ENCODE results near the gene BLNK. TPM values are rescaled to one million over a fixed set of nuclear protein-coding genes. Genes with fewer than 3 reads are reported as not detected.

The BLNK gene
- polyA plus RNA-seq, 1 of the 3 experiments (the other 2 are of a cell fraction) = not detected

- TF ChIP-seq IRF3 (IDR thresholded peaks at IDR 0.05; ENCODE audit: low read depth, low read length) = no peak
- TF ChIP-seq FOXM1 (IDR thresholded peaks at IDR 0.05; ENCODE audit: low read depth) = no peak
These were observed 16.2 kb upstream of the BLNK start (continued) for GRCh38 chr10:96287392-96288105.

GRCh38 chr10:96285331-96285752 is 14.0 kb upstream of the BLNK start:
- Histone ChIP-seq H3K4me1 (ENCODE audit: control insufficient read depth in 1 of 2, insufficient read depth in 2 of 2, low read depth in 1 of 2, low read length in 1 of 2) (peaks cover 0 to 2% of the 10 kb centered on the region in 2 experiments; a peak in 2 of 4 replicates), H3F3A (replicated peaks; ENCODE audit: insufficient read depth) (no peaks in the 10 kb centered on the region), H4K20me1 (ENCODE audit: insufficient read depth) (no peaks in the 10 kb centered on the region), H3K4me2 (no peak overlapping the region), H3K9ac (no peak overlapping the region), H3K27me3 (ENCODE audit: insufficient read depth) (no peaks in the 10 kb centered on the region), H3K27ac (ENCODE audit: low read depth in 2 of 2, low read length in 1 of 2) (no peak overlapping the region), H3K36me3 (replicated peaks in 1 of 2; ENCODE audit: control insufficient read depth in 1 of 2, insufficient read depth in 2 of 2, low read length in 1 of 2) (no peaks in the 10 kb centered on the region), H3K79me2 (ENCODE audit: insufficient read depth) (no peaks in the 10 kb centered on the region), H3K9me3 (no peaks in the 10 kb centered on the region), H2AFZ (ENCODE audit: low read depth) (no peak overlapping the region), H3K9me2 (no peaks in the 10 kb centered on the region), H3K4me3 (ENCODE audit: low read depth in 2 of 2, low read length in 1 of 2) (no peak overlapping the region)
- ChIA-PET CTCF (interaction anchor here (0.9 to 2.8 kb wide), 5 partner anchors 8 to 268 kb away, joined by 3 to 15 read pairs (median 5); no protein-coding TSS in a partner anchor), POLR2A (no interaction called here)
- TF ChIP-seq PBX3 (IDR thresholded peaks at IDR 0.05) (no peak), GATA2 (CRISPR knock-in tag; IDR thresholded peaks at IDR 0.05) (no peak), MXI1 (IDR thresholded peaks at IDR 0.05; ENCODE audit: low read depth, low read length) (no peak), RCOR1 (IDR thresholded peaks at IDR 0.05; ENCODE audit: low read length) (no peak), USF1 (IDR thresholded peaks at IDR 0.05; ENCODE audit: borderline replicate concordance, low read depth) (no peak), SIN3A (IDR thresholded peaks at IDR 0.05; ENCODE audit: borderline replicate concordance, low read depth, low read length) (no peak), RFX5 (IDR thresholded peaks at IDR 0.05; ENCODE audit: low read length) (no peak), FOXJ3 (CRISPR knock-in tag; IDR thresholded peaks at IDR 0.05) (no peak), NRF1 (IDR thresholded peaks at IDR 0.05; ENCODE audit: low read depth, low read length) (no peak), FOSL2 (IDR thresholded peaks at IDR 0.05; ENCODE audit: borderline replicate concordance, low read depth) (no peak), EZH2phosphoT487 (IDR thresholded peaks at IDR 0.05; ENCODE audit: borderline replicate concordance, low read depth) (no peak), POLR2AphosphoS5 (IDR thresholded peaks at IDR 0.05; ENCODE audit: low read depth, low read length) (no peak)
- TF ChIP-seq, protein P1, sequence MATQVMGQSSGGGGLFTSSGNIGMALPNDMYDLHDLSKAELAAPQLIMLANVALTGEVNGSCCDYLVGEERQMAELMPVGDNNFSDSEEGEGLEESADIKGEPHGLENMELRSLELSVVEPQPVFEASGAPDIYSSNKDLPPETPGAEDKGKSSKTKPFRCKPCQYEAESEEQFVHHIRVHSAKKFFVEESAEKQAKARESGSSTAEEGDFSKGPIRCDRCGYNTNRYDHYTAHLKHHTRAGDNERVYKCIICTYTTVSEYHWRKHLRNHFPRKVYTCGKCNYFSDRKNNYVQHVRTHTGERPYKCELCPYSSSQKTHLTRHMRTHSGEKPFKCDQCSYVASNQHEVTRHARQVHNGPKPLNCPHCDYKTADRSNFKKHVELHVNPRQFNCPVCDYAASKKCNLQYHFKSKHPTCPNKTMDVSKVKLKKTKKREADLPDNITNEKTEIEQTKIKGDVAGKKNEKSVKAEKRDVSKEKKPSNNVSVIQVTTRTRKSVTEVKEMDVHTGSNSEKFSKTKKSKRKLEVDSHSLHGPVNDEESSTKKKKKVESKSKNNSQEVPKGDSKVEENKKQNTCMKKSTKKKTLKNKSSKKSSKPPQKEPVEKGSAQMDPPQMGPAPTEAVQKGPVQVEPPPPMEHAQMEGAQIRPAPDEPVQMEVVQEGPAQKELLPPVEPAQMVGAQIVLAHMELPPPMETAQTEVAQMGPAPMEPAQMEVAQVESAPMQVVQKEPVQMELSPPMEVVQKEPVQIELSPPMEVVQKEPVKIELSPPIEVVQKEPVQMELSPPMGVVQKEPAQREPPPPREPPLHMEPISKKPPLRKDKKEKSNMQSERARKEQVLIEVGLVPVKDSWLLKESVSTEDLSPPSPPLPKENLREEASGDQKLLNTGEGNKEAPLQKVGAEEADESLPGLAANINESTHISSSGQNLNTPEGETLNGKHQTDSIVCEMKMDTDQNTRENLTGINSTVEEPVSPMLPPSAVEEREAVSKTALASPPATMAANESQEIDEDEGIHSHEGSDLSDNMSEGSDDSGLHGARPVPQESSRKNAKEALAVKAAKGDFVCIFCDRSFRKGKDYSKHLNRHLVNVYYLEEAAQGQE (IDR thresholded peaks at IDR 0.05; ENCODE audit: low read depth, low read length) = no peak
- TF ChIP-seq, protein P2, sequence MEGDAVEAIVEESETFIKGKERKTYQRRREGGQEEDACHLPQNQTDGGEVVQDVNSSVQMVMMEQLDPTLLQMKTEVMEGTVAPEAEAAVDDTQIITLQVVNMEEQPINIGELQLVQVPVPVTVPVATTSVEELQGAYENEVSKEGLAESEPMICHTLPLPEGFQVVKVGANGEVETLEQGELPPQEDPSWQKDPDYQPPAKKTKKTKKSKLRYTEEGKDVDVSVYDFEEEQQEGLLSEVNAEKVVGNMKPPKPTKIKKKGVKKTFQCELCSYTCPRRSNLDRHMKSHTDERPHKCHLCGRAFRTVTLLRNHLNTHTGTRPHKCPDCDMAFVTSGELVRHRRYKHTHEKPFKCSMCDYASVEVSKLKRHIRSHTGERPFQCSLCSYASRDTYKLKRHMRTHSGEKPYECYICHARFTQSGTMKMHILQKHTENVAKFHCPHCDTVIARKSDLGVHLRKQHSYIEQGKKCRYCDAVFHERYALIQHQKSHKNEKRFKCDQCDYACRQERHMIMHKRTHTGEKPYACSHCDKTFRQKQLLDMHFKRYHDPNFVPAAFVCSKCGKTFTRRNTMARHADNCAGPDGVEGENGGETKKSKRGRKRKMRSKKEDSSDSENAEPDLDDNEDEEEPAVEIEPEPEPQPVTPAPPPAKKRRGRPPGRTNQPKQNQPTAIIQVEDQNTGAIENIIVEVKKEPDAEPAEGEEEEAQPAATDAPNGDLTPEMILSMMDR (IDR thresholded peaks at IDR 0.05) = no peak
- no peak for DNase-seq
- WGBS (ENCODE audit: low lambda C conversion rate) = 55% methylated on average over 6 of the region's 8 CpGs

All from SK-N-SH (cell line).